Activated CD4-positive, alpha-beta memory T cell treated with anti-CD3 and anti-CD28 coated beads, Interleukin-2, amount 10 ng/mL, durations not matched to agents 7 days and 5 days (primary cell): ENCODE results near the gene TRIM71. TPM values are rescaled to one million over a fixed set of nuclear protein-coding genes. Genes with fewer than 3 reads are reported as not detected.
"Not testable (repeated sequence)": the region's sequence is repeated elsewhere in the genome, so short reads cannot be mapped to it uniquely, and the experiment has no call there.

Source experiments
- CTCF ChIA-PET: fragments of 350-600 bp; sonication (Branson Sonifier 250); formaldehyde crosslinking; loops from one replicate; lab custom pipeline; 2021; ENCODE audit warnings: antibody characterized with exemption, inconsistent platforms; lab: Charles Lee
- POLR2A ChIA-PET: fragments of 350-600 bp; sonication (Branson Sonifier 250); formaldehyde crosslinking; loops from one replicate; lab custom pipeline; 2021; ENCODE audit warnings: antibody characterized with exemption; lab: Charles Lee
- DNase-seq: peaks from one replicate; pipeline ENCODE4 v3.0.0-alpha.2; 2020
- H3K27ac Mint-ChIP-seq: one replicate; pipeline ENCODE4 v1.8.0; 2021; ENCODE audit warnings: mild to moderate bottlenecking, mixed read lengths
- H3K27me3 Mint-ChIP-seq: one replicate; pipeline ENCODE4 v1.8.0; 2021; ENCODE audit warnings: mixed read lengths
- H3K36me3 Mint-ChIP-seq: one replicate; pipeline ENCODE4 v1.8.0; 2021; ENCODE audit warnings: low read depth, mixed read lengths
- H3K4me1 Mint-ChIP-seq: one replicate; pipeline ENCODE4 v1.8.0; 2021; ENCODE audit warnings: mixed read lengths
- H3K4me3 Mint-ChIP-seq: one replicate; pipeline ENCODE4 v1.8.0; 2021; ENCODE audit warnings: mild to moderate bottlenecking, mixed read lengths
- H3K9me3 Mint-ChIP-seq: one replicate; pipeline ENCODE4 v1.8.0; 2021; ENCODE audit warnings: mixed read lengths
- total RNA-seq, 2 experiments: library from RNA; stranded (reverse); gene quantifications; one replicate each; pipeline ENCODE4 v1.2.3, GENCODE V29; 2021

The TRIM71 gene
- total RNA-seq, 2 experiments from 2014 or later, result not detected

DNA sequence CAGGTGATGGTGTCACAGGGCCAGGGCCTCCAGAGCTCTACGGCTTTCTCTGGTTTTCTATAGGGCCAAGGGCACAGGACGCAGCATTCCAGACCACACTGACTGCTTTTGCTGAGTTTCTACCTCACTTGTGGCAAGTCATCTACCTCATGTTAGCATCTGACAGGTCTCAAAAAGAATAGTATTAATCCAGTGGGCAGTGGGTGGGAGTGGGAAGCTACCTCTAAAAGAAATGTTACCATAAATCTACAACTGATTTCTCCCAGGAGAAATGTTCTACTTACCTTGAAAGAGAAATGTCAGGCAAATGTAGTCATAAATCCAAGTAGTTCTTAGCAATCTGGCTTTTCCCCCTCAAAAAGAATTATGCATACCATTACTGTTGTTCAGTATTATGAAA, 77.9 kb downstream of the TRIM71 start:
- ChIA-PET POLR2A (no interaction called here), CTCF (no interaction called here)
- no peaks in the 10 kb centered on the region for H3K36me3 Mint-ChIP-seq
- no peaks in the 10 kb centered on the region for H3K9me3 Mint-ChIP-seq
- no peak for DNase-seq
- no peak overlapping the region for H3K4me3 Mint-ChIP-seq
- H3K27me3 Mint-ChIP-seq, result peaks cover 58% of the 10 kb centered on the region
- no peak overlapping the region for H3K27ac Mint-ChIP-seq
- no peaks in the 10 kb centered on the region for H3K4me1 Mint-ChIP-seq

DNA sequence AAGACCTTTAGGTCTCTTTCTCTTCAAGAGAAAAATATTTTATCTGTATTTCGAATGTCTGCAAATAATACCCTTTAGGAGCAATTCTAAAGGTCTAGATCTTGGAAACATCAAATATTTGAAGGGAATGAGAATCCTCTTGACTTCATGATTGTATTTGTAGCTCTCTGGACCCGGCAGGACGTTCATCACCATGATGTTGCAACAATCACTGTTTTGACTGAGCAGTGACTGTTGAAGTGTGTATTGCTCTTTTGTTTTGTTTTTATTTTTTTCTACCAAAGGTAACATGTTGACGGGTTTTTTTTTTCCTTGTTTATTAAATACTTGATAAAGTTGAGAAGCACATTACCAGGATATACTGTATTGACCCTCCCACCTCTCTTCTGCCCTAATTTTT, 78.3 kb downstream of the TRIM71 start:
- Mint-ChIP-seq H3K27me3 (peaks cover 62% of the 10 kb centered on the region), H3K4me1 (no peaks in the 10 kb centered on the region), H3K36me3 (no peaks in the 10 kb centered on the region), H3K4me3 (no peak overlapping the region), H3K27ac (no peak overlapping the region), H3K9me3 (no peaks in the 10 kb centered on the region)
- CTCF ChIA-PET, result no interaction called here
- POLR2A ChIA-PET, result no interaction called here
- no peak for DNase-seq

DNA sequence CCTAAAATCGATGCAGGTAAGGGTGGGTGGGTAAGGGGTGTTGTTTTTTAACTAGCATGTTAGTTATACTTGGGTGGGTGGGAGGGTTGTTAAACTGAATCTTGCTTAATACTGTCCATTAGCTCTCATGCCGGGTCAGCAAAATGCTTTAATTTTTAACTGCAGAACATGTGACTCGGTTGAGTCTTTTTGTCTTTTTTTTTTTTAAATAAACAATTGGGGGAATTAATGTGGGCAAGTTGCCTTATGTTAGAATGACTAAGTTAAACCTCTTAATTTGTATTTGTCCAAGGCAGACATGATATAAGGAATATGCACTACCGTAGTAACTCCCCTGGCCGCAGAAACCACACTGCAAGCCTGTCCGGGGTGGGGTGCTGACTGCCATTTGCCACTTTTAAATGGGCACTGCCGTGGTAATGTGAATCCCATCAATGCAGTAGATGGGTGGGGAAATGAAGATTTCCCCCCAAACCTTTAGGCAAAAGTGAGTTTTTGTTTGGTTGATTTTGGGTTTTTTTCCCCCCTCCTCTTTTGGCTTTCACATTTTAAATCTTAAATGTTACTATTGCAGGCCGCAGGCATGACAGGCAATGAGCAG, 79.3 kb downstream of the TRIM71 start:
- Mint-ChIP-seq H3K27me3 (peaks cover 66% of the 10 kb centered on the region), H3K4me1 (no peaks in the 10 kb centered on the region), H3K36me3 (no peaks in the 10 kb centered on the region), H3K27ac (no peak overlapping the region), H3K4me3 (no peak overlapping the region), H3K9me3 (no peaks in the 10 kb centered on the region)
- ChIA-PET CTCF (interaction anchor here (1.1 kb wide), 1 partner anchor 18 kb away, joined by 3 read pairs; no protein-coding TSS in a partner anchor), POLR2A (interaction anchor here (0.7 to 1.0 kb wide), 2 partner anchors 17 to 23 kb away, joined by 3 read pairs; no protein-coding TSS in a partner anchor)
- no peak for DNase-seq

DNA sequence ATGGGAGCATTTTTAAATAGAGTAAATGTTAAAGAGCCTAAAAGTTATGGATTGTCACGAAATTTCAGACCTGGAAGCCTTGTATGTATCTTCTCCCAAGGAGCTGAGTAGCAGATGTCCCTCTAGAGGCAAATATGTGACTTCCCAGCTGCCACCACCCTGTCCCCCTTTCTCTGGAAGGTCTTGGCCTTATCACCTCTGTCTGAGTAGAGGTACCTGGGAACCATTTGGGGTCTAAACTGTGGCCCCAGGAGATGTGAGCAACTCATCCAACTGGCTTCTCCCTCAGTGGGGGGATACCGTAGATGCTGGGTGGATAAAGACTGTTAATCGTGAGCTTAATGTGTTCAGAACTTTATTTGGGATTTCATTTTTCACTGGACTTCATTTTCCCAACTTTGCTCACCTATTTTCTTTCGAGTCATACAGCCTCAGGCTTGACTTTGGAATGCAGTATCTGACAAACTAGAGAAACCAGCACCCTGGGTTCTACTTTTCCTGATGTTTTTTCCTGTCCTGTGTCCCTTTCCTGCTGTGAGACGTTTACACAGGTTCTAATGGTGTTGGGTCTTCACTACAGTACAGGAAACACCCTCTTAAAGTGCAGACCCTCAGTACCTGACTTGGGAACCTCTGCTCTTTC, 80.3 kb downstream of the TRIM71 start:
- H3K9me3 Mint-ChIP-seq, result no peaks in the 10 kb centered on the region
- H3K4me3 Mint-ChIP-seq, result no peak overlapping the region
- peaks cover 58% of the 10 kb centered on the region for H3K27me3 Mint-ChIP-seq
- DNase-seq, result no peak
- H3K4me1 Mint-ChIP-seq, result peaks cover 4% of the 10 kb centered on the region
- no peaks in the 10 kb centered on the region for H3K36me3 Mint-ChIP-seq
- ChIA-PET POLR2A (interaction anchor here (1.0 kb wide), 1 partner anchor 22 kb away, joined by 3 read pairs; no protein-coding TSS in a partner anchor), CTCF (no interaction called here)
- no peak overlapping the region for H3K27ac Mint-ChIP-seq

DNA sequence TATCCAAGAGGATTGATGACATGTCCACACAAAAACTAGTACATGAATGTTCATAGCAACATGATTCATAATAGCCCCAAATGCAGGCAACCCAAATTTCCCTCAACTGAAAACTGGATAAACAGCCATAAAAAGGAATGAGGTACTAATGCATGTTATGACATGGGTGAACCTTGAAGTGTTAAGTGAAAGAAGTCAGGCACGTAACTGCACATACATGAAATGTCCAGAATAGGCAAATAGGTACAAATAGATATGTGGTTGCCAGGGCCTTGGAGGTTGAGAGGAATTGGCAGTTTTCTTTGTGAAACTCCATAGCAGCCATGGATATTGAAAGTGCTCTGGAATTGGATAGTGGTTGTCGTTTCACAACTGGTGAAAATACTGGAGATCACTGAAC, 81.5 kb downstream of the TRIM71 start:
- CTCF ChIA-PET, result no interaction called here
- no peaks in the 10 kb centered on the region for H3K9me3 Mint-ChIP-seq
- H3K4me3 Mint-ChIP-seq, result no peak overlapping the region

DNA sequence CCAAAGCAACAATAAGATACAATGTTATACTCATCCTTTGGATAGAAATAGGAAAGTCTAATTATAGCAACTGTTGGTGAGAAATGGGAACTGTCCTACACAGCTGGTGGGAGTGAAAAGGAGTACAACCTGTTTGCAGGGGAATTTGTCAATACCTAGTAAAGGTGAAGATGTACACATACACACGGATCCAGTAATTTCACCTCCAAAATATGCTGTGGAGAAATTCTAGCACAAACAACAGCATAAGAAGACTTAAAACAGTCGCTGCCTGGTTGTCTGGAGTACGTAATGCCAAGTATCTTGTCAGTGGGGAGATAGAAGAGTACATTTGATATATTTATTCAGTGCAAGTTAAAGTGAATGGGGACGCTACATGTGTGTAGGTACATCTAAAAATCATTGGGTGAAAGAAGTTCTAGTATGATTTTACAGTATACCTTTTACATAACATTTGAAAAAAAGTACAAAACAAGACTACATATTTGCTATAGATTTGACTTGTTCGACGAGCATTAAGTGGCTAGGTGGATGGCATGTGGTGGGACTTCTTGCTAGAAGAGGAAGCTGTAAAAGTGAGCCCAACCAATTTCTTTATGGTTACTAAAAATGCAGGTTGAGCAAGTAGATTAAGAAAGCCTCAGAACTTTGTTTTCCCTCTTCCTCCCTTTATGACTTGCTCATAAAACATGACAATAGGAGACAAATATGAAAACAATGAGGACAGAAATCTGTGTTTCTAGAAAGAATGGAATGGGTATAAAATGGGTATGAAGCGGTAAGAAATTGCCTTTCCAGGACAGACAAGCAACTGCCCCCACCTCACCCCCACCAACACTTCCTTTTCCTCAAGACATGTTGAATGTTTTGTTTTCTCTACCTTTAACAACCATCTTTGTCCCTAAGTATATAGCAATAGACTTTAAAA, 83.5 kb downstream of the TRIM71 start:
- Mint-ChIP-seq H3K36me3 (no peaks in the 10 kb centered on the region), H3K4me1 (peaks cover 4% of the 10 kb centered on the region), H3K27me3 (peaks cover 28% of the 10 kb centered on the region), H3K4me3 (no peak overlapping the region), H3K9me3 (no peaks in the 10 kb centered on the region), H3K27ac (no peak overlapping the region)
- DNase-seq, result no peak
- POLR2A ChIA-PET, result no interaction called here
- CTCF ChIA-PET, result interaction anchor here (0.6 to 2.2 kb wide), 7 partner anchors 11 to 395 kb away, joined by 3 to 11 read pairs (median 4); no protein-coding TSS in a partner anchor

More for the DNA sequence above, 81.5 kb downstream of the TRIM71 start:
- H3K4me1 Mint-ChIP-seq, result peaks cover 4% of the 10 kb centered on the region
- H3K27me3 Mint-ChIP-seq, result peaks cover 48% of the 10 kb centered on the region
- no peak for DNase-seq
- H3K27ac Mint-ChIP-seq, result no peak overlapping the region
- H3K36me3 Mint-ChIP-seq, result no peaks in the 10 kb centered on the region
- POLR2A ChIA-PET, result no interaction called here

DNA sequence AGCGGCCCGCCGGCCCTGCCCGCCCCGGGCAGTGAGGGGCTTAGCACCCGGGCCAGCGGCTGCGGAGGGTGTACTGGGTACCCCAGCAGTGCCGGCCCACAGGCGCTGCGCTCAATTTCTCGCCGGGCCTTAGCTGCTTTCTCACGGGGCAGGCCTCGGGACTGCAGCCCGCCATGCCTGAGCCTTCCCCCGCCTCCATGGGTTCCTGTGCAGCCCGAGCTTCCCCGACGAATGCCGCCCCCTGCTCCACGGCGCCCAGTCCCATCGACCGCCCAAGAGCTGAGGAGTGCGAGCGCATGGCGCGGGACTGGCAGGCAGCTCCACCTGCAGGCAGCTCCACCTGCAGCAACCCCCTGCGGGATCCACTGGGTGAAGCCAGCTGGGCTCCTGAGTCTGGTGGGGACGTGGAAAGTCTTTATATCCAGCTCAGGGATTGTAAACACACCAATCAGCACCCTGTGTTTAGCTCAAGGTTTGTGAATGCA, 85.1 kb downstream of the TRIM71 start:
- not testable (repeated sequence) for H3K27ac Mint-ChIP-seq, H3K9me3 Mint-ChIP-seq, H3K4me1 Mint-ChIP-seq, H3K36me3 Mint-ChIP-seq
- CTCF ChIA-PET, result interaction anchor here (1.0 to 2.4 kb wide), 8 partner anchors 9 to 180 kb away, joined by 3 to 14 read pairs (median 4); no protein-coding TSS in a partner anchor
- DNase-seq, result peak; percentile 47
- H3K4me3 Mint-ChIP-seq, result peak overlapping the region; percentile 69
- H3K27me3 Mint-ChIP-seq, result peaks cover 24% of the 10 kb centered on the region
- POLR2A ChIA-PET, result interaction anchor here (1.6 kb wide), 1 partner anchor 20 kb away, joined by 5 read pairs; no protein-coding TSS in a partner anchor

DNA sequence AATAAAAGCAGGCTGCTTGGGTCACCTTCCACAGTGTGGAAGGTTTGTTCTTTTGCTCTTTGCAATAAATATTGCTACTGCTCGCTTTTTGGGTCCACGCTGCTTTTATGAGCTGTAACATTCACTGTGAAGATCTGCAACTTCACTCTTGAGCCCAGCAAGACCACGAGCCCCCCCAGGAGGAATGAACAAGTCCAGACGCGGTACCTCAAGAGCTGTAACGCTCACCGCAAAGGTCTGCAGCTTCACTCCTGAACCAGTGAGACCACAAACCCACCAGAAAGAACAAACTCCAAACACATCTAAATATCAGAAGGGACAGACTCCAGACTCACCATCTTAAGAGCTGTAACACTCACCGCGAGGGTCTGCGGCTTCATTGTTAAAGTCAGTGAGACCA, 86.2 kb downstream of the TRIM71 start:
- H3K27ac Mint-ChIP-seq, result no peak overlapping the region
- ChIA-PET CTCF (interaction anchor here (1.4 to 2.4 kb wide), 3 partner anchors 31 to 181 kb away, joined by 3 to 14 read pairs (median 4); no protein-coding TSS in a partner anchor), POLR2A (interaction anchor here (1.6 kb wide), 1 partner anchor 21 kb away, joined by 5 read pairs; no protein-coding TSS in a partner anchor)
- H3K9me3 Mint-ChIP-seq, result no peaks in the 10 kb centered on the region
- H3K4me3 Mint-ChIP-seq, result no peak overlapping the region
- H3K4me1 Mint-ChIP-seq, result peaks cover 4% of the 10 kb centered on the region
- no peak for DNase-seq
- peaks cover 18% of the 10 kb centered on the region for H3K27me3 Mint-ChIP-seq
- no peaks in the 10 kb centered on the region for H3K36me3 Mint-ChIP-seq

DNA sequence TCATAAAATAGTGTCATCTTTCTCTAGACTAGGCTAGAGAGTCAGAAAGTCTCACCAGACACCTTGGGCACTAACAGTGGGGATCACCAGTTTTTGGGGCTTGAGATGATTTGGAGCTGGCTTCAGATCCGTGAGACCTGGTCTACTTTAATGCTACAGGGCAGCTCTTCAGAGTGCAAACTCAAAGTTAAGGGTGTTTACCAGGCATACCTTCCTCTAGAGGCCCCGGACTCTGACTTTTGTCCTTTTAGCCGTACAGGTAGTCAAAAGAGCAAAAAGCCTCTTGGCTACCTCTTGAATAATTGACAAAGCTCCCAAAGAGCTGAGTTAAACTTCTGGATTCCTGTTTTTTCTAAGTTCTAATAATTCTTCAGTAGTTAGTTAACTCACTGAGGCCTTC, 92.2 kb downstream of the TRIM71 start:
- no peak overlapping the region for H3K4me3 Mint-ChIP-seq
- ChIA-PET POLR2A (no interaction called here), CTCF (no interaction called here)
- H3K27me3 Mint-ChIP-seq, result no peaks in the 10 kb centered on the region
- H3K4me1 Mint-ChIP-seq, result peaks cover 8% of the 10 kb centered on the region
- no peak overlapping the region for H3K27ac Mint-ChIP-seq
- peaks cover 4% of the 10 kb centered on the region for H3K36me3 Mint-ChIP-seq
- no peak for DNase-seq
- H3K9me3 Mint-ChIP-seq, result peaks cover 4% of the 10 kb centered on the region

DNA sequence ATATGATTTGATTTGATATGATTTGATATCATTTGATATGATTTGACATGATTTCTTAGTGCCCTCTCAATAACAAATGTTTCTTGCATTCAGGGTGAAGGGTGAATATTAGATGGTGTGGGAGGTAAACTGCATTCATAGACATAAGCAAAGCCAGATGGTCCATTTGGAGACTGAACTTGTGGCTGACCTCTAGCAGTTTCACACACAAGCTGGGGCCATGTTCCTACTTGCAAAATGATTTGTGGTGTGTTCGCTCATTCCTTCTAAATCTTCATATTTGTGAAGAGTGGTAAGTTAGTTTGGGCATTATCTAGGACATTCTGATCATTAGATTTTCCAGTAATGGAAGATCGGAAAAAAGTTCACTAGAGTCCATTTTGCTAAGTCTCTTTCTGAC, 93.2 kb downstream of the TRIM71 start:
- H3K27me3 Mint-ChIP-seq, result no peaks in the 10 kb centered on the region
- DNase-seq, result no peak
- ChIA-PET CTCF (no interaction called here), POLR2A (no interaction called here)
- no peak overlapping the region for H3K27ac Mint-ChIP-seq
- no peak overlapping the region for H3K4me3 Mint-ChIP-seq
- H3K9me3 Mint-ChIP-seq, result peaks cover 4% of the 10 kb centered on the region
- peaks cover 4% of the 10 kb centered on the region for H3K36me3 Mint-ChIP-seq
- H3K4me1 Mint-ChIP-seq, result peaks cover 8% of the 10 kb centered on the region

DNA sequence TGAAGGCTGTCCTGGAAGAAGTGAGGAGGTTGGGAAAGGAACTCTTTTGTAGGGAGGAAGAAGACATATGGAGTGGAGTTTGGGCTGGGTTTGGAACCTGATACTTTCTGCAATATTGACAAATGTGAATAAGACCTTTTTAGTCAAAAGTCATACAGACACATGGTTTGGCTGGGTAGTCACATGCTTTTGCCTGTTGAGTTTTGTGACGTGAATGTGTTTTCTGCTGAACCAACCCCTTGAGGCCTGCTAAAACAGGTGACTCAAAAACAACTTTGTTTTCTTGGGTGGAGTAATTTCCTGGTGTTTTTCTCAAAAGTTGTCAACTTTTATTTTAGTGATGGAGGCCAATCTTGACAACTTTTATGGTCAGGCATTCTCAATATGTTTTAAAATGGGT, 94.2 kb downstream of the TRIM71 start:
- peaks cover 9% of the 10 kb centered on the region for H3K9me3 Mint-ChIP-seq
- no peak for DNase-seq
- ChIA-PET CTCF (interaction anchor here (1.0 kb wide), 1 partner anchor 9 kb away, joined by 4 read pairs; no protein-coding TSS in a partner anchor), POLR2A (no interaction called here)
- H3K4me1 Mint-ChIP-seq, result peaks cover 8% of the 10 kb centered on the region
- H3K27me3 Mint-ChIP-seq, result no peaks in the 10 kb centered on the region
- H3K36me3 Mint-ChIP-seq, result peaks cover 9% of the 10 kb centered on the region
- H3K27ac Mint-ChIP-seq, result peak overlapping the region; percentile 70
- H3K4me3 Mint-ChIP-seq, result no peak overlapping the region

DNA sequence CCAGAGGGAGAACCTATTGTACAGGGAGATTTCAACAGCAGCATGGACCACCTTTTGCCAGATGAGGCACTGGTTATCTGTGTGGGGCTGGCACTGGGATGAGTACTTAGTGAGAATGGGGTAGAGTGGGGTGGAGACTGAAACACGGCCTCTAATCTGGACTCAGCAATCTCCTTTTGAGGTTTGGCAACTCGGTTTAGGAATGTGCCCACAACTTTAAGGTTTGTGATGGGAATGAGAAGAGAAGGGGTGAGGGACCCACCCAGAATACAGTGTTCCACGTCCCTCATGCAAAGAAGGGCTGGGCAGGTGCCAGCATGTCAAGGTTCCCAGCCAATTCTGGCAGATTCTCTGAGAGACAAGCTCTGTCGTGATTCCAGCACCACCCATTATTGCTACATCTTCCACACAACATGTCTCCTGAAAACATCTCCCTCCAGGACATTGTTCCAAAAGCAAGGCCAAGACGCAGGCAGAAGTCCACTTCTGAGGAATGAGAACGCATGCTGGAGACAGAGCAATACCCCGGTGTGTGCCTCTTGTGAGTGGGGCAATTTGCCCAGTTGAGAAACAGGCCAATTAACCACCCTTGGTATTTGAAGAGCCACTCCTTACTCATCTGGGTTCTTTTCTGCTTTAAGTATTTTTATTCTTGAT, 96.1 kb downstream of the TRIM71 start:
- no peak for DNase-seq
- Mint-ChIP-seq H3K27ac (no peak overlapping the region), H3K27me3 (peaks cover 2% of the 10 kb centered on the region), H3K36me3 (peaks cover 10% of the 10 kb centered on the region), H3K9me3 (peaks cover 19% of the 10 kb centered on the region), H3K4me1 (peaks cover 8% of the 10 kb centered on the region), H3K4me3 (no peak overlapping the region)
- POLR2A ChIA-PET, result no interaction called here
- CTCF ChIA-PET, result interaction anchor here (0.7 kb wide), 1 partner anchor 882 kb away, joined by 4 read pairs; no protein-coding TSS in a partner anchor
